ENCODE results near the gene RFPL2.

Gene RFPL2

DNA sequence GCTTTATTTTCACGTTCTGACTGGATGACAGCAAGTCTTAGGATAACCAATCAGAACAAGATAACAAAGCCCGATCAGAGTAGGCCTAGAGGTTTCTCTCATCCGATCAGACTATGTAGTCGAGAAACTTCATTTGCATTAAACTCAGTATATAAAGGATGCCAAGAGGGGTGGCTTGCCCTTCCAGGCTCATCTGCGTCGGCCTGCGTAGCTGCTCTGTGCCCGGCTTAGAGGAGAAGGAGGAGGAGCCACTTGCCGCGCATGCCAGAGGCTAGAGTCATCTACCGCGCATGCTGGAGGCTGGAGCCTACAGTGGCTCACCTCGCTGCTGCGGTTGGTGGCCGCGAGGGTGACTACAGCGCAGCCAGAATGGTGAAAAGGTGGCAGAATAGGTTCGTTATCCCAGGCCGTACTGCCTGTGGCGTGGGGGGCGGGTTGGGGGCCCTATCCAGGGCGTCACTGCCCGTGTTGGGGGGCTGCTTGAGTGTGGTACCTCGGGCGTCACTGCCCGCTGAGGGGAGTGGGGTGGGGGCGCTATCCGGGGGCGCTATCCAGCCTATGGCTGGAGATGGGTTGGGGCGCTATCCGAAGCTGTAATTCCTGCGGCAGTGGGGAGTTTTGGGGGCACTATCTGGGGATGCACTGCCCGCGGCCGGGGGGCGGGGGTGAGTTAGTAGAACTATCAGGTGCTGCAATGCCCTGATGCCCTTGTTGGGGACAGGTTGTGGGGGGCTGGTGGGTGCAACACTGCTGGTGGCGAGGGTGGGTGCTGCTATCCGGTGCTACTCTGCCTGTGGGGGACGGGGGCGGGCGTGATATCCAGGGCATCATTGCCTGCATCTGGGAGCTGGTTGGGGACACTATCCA, at the start of gene RFPL2:
RFPL2 (minus strand) TSS at position 218 of the 867 bp plus-strand sequence. CDS start 2,622 bp downstream, outside the sequence.
- peak; percentile 32 for DNase-seq

DNA sequence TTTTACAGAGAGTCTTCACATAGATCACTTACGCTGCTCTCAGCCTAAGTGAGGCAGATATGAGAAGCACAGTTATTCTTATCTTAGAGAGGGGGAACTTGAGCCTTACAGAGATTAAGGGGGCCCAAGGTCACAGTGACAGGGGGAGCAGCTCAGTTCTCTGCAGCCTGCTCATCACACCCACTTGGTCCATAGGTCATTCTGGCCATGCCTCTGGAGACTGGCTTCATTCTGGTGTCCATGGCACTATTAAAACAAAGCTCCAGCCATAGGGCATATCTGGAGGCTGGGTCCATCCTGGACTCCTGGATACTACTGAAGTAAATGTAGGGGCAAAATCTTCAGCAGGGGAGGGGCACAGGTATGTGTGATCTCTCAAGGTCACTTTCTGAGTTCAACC, 44.4 kb upstream of the RFPL2 start:
- no peak for DNase-seq

DNA sequence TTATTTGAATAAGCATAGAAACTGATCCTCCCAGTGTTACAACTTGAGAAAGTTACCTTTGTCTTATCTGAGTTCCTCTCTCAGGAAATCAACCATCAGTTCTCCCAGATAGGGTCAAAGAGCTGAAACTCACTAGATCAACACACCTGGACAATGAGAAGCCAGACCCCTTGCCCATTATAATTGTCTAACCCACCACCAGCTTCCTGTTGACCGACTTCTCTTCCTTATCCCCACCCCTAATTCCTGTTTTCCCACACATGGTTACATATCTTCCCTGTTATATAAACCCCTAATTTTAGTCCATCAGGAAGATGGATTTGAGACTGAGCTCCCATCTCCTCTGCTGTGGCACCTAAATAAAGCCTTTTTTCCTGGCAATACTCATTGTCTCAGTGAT, 43.4 kb upstream of the RFPL2 start:
- DNase-seq, result no peak

DNA sequence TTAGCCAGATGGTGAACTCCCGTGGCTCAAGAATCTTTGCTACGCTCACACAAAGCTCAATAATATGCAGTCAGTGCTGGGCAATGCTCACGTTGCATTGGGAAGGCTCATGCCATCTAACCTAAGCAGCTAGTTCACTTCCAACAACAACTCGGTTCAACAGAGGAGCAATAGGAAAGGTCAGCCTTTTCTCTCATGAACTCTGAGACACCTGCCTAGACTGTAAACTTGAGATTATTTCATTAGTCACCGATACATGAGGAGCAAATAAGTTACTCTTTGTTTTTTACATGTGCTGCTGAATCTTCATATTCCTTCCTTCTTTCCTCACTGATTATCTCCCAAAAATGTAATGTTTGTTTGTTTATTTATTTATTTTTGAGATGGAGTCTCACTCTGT, 41.3 kb upstream of the RFPL2 start:
- no peak for DNase-seq

DNA sequence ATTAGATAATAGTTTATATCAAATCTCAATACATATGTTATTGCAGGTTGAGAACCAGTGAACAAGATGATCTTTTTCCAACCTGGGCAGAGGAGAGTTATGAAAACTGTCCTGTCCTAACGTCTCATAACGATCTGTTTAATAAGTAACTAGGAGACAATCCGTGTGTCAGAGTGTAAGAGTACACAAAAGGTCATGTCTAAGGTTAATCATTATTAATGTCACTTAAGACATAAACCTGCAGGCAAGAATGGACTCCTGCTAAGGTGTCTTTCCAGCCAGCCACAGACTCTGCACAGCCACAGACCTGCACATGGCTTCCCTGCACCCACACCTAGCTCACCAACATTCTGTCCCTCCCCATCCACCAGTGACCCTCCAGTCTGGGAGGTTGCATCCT, 40.2 kb upstream of the RFPL2 start:
- no peak for DNase-seq

DNA sequence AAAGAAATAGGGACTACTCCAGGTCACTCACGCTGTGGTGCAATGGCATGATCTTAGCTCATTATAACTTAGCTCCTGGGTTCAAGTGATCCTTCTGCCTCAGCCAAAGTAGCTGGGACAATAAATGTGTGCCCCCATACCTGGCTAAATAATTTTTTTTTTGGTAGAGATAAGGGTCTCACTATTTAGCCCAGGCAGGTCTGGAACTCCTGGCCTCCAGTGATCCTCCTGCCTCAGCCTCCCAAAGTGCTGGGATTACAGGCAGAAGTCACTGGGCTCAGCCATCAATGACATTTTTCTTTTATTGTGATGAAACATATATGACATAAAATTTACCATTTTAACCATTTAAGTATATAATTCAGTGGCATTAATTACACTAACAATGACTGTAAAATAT, 39.7 kb upstream of the RFPL2 start:
- no peak for DNase-seq

DNA sequence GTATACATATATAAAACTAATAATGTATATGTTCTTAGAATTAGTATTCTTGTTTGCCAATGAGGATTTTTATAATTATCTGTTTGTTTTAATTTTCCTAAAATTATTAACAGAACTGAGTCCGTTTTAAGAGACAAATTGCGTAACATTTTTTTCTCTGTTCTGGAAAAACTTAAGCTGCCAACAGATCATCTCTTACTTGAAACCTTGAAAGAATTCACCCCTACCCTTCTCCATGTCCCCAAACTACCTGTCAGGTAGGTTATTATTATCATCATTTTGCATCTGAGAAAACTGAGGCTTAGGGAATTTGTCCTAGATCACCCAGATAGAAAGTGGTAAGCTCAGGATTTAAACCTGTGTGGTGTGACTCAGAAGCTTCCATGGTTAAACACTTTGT, 35.6 kb upstream of the RFPL2 start:
- no peak for DNase-seq

DNA sequence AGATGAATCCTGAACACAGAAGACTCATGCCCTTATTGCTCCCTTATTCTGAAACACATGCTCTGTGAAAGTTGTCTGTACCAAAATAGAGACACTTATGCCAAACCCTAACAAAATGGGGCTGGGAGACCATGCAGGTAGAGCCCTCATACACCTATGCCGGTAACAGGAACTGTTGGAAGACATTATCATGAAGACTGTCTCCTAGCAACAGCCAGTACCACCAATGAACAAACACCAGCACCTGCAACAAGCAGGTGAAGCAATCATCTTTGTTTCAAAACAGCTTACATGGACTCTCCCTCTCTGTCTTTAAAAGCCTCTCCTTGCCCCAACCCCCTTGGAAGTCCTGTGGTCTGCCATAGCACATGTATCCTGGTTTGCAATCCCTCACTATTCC, 33.0 kb upstream of the RFPL2 start:
- DNase-seq, result no peak

DNA sequence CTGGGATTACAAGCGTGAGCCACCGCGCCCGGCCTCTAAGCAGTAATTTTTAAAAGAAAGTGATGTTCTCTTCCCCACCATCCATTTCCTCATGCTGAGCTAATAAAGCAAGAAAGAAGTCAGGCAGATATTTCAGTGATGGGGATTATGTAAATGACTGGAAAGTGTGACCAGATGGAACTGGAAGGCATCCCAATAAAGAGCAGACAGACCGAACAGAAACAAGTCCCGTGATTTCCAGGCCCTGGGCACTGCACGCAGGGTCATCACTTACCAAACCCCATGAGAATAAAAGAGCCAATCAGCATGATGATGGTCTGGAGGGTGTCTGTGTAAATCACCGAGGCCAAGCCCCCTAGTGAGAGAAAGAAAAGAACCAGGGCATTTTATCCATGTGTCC, 32.1 kb upstream of the RFPL2 start:
- no peak for DNase-seq

DNA sequence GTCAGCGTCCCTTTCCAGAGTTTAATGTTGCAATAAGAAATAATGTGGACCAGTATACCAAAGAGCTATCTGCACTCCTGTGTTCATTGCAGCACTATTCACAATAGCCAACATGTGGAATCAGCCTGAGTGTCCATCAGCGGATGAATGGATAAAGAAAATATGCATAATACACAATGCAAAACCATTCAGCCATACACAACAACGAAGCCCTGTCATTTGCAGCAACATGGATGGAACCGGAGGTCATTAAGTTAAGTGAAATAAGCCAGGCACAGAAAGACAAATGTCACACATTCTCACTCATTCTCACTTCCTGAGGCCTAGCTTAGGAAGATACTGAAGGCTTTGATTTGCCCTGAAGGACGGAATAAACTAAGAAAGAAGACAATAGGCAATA, 28.2 kb upstream of the RFPL2 start:
- no peak for DNase-seq

DNA sequence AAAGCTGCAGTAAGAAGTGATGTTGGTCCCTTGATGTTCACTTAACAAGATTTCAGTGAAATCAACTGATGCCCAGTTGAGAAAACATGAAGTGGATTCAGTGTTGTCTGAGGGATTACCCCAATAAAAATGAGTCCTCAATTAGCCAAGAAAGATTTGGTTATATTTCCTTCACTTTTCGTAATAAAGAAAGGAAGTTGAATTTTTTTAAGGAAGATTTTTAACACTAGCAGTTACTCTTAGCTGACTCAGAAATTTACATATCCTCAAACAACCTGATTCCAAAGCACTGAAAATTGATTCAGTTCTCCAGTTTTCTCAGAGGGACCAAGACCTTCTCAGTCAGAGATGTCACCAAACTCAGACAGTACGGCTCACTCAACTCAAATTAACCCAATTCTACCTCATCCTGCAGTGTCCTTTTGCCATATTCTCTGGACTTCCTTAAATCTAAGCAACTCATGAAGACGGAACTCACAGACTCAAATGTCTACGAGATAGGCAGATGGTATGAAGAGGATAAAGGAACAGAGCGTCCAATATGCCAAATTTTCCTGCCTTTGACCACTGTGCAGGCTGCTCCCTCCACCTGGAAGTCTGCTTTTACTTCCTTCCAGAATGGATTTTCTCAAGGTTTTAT, 27.4 kb upstream of the RFPL2 start:
- no peak for DNase-seq

DNA sequence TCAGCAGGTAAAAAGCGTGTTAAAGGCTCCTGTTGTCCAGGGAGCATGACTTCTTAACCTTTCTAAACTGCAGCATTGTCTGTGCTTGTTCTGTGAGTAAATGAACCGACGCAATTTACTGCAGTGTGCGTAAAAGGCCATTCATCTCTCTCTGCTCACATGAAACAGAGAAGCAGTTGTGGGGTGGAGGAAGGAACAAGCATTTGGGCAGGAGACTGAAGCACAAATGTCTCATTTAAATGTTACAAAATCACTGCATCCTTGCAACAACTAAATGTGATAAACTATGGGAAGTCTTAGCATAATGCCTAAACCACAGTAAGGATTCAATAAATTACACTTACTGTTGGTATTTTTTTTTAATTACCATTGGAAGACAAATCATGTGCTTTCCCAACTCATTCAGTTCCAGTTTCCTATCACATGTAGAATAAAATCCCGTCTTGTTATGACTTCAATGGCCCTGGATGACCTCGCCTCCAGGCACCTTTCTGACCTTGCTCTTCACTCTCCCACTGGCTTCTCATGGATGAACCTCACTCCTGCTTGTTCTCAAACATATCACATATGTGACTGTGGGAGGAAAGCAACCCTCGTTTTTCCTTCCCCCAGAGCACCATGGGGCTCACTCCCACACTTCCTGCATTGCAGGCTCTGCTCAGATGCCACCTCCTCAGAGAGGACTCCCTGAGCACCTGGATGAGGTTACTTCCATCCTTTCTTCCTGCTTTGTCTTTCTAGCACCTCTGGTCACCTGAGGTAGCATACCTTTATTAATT, 21.6 kb upstream of the RFPL2 start:
- DNase-seq, result no peak

DNA sequence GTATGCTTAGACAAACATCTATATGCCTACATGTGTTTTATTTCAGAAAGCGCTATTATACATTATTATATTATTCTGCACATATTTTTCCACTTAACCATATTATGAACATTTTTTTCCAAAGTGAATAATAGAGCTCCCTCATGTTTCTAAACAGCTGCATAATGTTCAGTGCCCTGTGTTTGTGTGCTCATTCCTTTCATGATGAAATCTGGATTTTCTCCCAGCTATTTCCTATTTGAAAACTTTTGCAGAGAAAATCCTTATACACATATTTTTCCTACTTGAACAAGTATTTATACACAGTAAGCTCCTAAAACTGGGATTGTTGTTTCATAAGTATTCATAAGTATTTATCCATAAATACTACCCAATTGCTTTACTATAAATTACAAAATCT, 18.1 kb upstream of the RFPL2 start:
- no peak for DNase-seq

DNA sequence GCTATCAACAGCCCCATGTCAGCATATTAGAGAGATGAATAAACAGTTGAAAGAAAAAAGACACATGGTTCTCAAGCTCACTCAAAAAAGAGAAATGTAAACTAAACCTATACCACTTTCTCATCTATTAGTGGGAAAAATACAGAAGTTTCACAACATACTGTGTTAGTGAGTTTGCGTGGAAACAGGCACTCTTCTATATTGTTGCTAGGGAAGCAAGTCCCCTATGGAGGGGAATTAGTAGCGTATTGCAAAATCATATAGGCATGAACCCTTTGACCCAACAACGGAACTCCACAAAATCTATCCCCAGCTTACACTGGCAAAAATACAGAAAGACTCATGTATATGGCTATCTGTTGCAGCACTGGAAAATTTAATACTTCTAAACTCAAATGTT, 14.2 kb upstream of the RFPL2 start:
- DNase-seq, result no peak

DNA sequence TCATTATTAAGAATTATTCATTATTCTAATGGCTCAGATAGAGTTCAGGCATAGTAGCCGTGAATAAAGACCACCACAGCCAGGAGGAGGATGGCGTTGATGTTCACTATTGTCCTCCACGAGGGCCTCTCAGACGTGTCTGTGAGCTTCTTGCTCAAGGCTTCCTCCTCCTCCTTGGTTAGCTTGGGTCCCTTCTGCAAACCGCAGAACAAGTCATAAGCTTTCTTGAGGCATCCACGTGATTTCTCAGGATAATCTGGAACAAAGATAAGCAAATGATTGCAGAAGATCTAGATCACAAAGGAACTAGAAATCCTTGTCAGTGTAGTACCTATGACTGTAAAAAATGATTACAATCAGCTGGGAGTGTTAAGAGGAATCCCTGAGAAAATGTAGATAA, 13.6 kb upstream of the RFPL2 start:
- DNase-seq, result no peak

DNA sequence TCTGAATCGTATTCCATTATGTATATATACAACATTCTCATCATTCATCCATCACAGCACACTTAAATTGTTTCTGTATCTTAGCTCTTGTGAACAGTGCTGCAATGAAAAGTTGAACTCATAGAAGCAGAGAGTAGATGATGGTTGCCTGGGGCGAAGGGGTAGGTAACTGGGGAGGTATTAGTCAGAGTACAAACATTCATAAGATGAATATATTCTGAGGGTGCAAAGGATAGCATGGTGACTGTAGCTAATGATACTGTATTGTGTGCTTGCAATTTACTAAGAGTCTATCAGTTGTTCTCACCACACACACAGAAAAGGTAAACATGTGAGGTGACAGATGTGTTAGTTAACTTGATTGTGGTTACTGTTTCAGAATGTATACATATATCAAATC, 12.6 kb upstream of the RFPL2 start:
- no peak for DNase-seq

DNA sequence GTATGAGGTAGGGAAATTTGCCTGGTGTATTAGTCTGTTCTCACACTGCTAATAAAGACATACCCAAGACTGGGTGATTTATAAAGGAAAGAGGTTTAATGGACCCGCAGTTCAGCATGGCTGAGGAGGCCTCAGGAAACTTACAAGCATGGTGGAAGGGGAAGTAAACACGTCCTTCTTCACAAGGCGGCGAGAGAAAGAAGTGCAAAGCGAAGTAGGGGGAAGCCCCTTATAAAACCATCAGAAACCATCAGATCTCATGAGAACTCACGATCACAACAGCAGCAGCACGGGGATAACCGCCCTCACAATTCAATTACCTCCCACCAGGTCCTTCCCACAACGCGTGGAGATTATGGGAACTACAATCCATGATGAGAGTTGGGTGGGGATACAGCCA, 12.0 kb upstream of the RFPL2 start:
- DNase-seq, result no peak

DNA sequence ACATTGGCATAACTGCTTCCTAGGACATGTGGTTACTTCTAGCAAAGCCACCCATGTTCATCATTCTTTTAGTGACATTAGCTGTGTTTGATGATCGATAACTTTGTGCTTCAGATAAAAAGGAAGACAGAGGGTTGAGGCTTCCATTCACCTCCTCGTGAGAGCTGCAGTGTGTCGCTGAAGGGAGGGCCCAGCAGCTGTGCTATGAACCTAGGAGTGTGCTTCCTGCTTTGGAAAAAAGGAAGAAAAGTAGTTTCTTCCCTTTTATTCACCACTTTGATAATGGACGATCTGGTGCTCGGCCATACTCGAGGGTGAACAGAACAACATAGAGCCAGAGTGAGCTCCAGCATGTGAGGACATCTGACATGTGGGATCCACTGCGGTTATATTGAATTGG, 6.1 kb upstream of the RFPL2 start:
- DNase-seq, result no peak

DNA sequence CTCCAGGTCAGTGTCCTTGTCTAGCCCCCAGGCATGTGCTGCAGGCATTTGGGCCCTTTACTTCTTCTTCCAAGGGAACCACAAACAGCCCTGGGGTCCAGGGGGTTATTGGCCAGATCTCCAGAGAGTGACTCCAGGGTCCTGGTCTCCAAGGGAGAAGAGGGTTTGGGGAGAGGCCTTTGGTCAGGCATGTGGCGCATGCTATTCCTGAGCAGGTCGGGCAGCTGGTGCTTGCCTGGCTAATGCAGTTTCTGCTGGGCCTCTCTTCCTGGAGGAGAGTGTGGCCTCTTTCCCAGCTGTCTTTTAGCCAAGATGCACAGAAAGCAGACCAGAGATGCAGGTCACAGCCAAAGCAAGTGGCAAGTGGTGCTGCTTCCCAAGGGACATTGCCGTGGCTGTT, 3.8 kb upstream of the RFPL2 start:
- no peak for DNase-seq

DNA sequence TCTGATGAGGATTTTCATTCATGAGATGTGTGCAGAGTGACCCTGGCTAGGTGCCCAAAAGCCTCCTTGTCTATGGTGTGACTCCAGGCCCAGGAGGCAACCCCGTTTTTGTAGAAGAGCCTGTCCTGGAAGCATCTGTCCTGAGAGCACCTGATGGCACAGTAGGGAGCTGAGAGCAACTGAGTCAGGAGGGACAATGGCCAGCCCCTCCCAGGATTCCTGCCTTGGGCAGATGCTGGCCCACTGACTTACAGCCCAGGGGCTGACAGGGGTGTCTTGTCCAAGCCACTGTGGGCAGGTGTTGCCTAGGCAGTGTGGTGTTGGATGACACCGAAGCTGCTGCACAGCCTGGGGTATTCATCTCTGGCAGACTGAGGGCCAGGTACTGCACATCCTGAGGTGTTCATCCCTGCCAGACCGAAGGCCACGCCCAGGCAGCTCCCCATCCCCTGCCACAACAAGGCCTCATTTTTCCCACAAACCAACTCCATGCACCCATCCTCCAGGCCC, 3.2 kb upstream of the RFPL2 start:
- DNase-seq, result no peak

DNA sequence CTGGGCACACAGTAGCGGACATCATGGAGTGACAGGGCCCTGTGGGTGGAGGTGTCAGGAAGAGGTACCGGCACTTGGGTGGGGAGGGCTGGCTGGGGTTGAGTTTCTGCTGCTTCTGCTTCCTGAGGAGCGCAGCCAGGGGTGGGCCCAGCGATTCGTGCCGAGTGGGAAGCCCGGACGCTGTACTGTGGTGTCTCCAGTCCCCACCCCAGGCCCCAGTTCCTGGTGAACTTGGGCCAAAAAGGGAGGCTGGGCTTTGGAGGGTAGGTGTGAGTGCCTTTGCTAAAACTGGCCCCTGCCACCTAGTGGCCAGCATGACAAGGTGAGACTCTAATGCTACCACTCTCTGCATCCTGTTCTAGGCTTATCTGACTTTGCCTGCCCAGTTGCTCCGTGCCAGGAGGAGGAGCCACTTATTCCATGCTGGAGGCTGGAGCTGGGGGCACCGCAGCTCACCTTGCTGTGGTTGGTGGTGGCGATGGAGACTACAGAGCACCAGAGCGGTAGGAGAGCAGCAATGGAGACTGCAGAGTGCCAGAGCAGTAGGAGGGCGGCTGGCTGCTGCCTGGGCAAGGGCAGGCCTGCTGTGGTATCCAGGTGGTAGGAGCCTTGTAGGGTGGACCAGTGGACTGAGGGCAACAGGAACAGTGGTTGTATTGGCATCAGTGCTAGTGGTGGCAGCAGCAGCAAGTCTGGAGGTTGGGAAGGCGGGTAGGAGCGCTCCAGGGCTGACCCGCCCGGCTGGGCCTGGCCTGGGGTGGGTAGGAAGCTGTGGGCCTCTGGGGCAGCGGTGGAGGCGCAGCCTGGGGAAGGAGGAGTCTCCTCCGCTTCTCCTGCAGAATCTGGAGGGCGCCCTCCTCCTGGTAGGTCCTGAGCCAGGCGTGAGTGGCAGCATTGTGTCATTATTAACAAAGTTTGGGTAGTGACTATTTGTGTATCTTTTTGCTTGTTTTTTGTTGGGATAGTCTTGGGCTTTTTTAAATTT, 2.2 kb upstream of the RFPL2 start:
- peak; percentile 81 for DNase-seq

Data from hematopoietic multipotent progenitor cell treated with erythropoietin and hydrocortisone succinate and interleukin-3 and kit ligand, for 8 days (in vitro differentiated cells).